Activated naive CD4-positive, alpha-beta T cell treated with anti-CD3 and anti-CD28 coated beads, Interleukin-2, amount 50 U/mL, for 16 hours (primary cell): ENCODE measurements around the gene SLC6A19.
"Not testable (repeated sequence)": the region's sequence is repeated elsewhere in the genome, so short reads cannot be mapped to it uniquely, and the experiment has no call there.

ENCODE experiments used
- DNase-seq: peaks from one replicate; pipeline ENCODE4 v3.0.0-alpha.2; 2020

The SLC6A19 gene

DNA sequence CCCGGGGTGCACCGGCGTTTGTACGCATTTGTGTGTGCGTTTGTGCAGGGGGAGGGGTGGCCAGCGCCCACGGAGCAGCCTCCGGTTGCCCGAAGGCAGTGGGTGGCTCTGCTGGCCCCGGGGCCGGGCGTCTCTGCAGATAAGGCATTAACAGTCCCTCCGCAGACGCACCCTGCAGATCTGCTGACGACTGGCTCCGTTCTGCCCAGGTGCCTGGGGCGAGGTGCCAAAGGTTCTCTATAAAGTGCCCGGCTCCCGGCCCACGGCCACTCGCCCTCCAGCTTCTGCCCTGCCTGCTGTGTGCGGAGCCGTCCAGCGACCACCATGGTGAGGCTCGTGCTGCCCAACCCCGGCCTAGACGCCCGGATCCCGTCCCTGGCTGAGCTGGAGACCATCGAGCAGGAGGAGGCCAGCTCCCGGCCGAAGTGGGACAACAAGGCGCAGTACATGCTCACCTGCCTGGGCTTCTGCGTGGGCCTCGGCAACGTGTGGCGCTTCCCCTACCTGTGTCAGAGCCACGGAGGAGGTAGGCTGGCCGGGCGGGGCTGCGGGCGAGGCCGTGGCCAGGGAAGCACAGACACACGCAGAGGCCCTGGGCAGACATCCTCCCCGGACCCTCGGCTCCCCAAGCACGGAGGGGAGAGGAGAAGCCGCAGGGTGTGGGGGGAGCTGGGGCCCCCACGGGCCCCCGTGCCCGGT lies at the start of gene SLC6A19:
SLC6A19 (plus strand) TSS at position 269 of the 699 bp plus-strand sequence; CDS start at position 325, 56 bp downstream.
- no peak for DNase-seq

DNA sequence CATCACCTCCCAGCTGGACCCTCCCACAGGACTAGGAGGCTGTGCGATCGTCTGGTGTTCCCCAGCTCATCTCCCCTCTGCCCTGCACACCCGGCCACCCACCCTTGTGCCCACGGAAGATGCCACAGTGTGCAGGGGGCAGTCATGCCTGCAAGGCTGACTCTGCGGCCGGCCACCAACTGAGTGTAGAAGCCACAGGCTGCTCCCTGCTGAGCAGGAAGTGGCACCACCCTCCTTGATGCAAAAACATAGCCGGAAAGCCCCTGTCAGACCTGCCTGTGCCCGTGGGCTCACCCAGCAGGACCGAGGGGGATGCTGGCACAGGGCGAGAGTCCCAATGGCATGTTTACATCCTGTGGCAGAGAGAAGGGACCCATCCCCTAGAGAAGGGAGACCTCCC lies 49.2 kb upstream of the SLC6A19 start:
- DNase-seq, result no peak

- DNase-seq, result no peak
Measured at GRCh38 chr5:1152771-1153282, 48.6 kb upstream of the SLC6A19 start.

DNA sequence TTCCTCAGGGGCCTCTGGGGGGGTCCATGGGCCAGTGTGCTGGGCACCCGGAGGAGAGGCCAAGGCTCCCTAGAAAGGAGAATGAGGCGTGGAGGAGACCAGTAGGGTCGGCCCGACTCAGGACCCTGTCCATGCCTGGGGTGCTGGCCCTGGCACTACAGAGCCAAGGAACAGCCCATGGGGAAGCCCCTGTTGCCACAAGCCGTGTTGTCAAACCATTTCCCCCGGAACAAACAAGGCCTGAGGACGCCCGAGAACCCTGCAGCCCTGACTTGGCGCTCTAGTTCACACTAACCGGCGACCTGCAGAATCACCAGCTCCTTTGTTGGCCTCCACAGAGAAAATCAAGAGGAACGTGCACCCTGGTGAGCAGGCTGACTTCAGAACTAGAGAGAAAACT lies 48.0 kb upstream of the SLC6A19 start:
- no peak for DNase-seq

- DNase-seq, result no peak
Measured at GRCh38 chr5:1155191-1156032, 46.0 kb upstream of the SLC6A19 start.

GRCh38 chr5:1156033-1156753 lies 45.2 kb upstream of the SLC6A19 start:
- no peak for DNase-seq

DNA sequence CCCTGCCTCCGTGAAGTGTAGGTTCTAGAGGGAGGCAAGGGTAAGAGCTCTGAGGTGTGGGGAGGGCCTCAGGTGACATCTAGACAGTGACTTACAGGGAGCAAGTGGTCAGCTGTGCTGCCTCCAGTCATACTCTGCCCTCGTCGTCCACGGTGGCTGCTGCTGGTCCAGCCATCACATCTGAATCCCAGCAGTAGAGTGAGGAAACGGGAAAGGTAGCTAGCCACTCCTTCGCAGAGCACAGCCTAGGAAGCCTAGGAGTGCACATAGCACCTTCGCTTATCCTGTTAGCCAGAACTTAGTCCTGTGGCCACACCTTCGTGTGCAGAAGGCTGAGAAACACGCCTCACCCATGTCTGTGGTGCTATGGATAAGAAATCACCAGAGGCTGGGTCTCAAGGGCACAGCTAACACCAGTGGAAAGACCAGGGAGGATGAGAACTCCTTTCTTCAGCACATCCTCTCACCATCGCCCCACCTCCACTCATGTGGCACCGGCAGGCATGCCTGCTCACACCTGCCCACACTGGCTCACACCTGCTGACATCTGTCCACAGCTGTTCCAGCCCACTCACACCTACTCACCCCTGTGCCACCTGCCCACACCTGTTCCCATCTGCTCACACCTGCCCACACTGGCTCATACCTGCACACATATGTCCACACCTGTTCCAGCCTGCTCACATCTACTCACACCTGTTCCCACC lies 44.5 kb upstream of the SLC6A19 start:
- no peak for DNase-seq

DNA sequence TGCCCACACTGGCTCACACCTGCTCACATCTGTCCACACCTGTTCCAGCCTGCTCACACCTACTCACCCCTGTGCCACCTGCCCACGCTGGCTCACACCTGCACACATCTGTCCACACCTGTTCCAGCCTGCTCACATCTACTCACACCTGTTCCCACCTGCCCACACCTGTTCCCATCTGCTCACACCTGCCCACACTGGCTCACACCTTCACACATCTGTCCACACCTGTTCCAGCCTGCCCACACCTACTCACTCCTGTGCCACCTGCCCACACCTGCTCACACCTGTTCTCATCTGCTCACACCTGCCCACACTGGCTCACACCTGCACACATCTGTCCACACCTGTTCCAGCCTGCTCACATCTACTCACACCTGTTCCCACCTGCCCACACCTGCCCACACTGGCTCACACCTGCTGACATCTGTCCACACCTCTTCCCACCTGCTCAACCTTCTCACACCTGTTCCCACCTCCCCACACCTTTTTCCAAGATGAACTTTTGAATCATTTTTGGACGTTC lies 43.9 kb upstream of the SLC6A19 start:
- DNase-seq, result not testable (repeated sequence)

DNA sequence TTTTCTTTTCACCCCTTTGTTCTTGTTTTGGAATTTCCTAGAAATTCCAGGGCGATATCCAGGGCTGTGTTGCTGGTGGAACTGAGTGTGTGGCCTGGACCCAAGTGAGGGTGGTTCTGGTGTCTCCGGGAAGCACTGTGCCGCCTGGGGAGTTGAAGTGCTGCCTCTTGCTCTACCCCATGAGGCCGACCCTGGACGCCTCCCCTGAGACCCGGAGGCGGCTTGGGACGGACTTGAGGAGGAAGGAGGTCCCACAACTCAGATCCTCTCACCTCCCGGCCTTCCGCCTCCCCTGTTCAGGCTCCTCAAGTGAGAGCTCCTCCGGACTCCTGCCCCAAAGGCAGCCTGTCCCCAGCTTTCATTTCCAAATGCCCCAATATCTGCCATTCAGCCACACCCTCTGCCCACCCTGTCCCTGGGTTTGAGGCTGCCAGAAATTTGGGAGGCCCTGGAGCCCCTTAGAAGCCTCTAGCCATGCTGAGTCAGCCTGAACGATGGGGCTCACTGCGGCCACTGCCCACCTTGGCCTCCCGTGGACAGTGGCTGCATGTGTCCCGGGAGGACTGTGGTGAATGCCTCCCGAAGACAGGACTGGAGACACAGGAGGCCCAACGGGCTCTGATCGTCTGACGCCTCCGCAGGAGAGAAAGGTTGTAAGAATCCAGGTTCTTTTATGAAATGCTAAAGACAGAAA lies 42.6 kb upstream of the SLC6A19 start:
- DNase-seq, result no peak

DNA sequence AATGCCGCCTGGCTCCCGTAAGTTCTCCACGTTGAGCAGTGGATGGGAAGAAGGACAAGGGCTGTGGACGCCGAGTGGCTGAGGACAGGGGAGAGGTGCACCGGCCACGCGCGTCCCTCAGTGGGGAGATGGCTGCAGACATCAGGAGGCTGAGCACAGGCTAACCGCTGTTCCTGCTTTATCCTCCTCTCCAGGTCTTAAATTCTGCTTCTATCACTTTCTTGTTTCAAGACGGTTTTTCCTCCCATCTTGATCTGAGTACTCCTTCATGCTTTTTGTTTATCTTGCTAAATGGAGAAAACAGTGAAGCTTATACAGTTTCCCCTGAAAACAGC lies 42.1 kb upstream of the SLC6A19 start:
- DNase-seq, result no peak

DNA sequence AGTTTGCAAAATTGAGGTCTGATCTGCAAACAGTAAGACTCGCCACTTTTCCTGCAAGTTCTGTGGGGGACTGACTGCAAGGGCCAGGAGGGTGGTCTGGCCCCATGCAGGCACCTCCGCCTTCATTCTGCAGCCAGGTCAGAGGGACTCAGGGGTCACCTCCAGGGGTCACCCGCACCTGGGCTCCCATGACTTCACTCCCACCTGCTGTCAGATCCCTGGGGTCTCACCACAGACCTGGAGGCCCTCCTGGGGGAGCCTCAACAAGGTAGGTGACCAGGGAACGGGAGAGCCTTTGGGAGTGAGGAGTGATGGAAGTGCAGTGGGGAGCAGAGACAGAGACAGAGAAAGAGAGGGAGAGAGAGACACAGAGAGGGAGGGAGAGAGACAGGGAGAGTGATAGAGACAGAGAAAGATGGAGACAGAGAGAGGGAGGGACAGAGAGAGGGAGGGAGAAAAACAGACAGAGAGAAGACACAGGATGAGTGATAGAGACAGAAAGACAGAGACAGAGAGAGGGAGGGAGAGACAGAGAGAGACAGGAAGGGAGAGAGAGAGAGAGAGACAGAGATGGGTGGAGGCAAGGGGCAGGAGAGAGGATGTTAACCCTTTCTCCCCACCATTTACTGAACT lies 41.5 kb upstream of the SLC6A19 start:
- no peak for DNase-seq

GRCh38 chr5:1161108-1161832 lies 40.1 kb upstream of the SLC6A19 start:
- no peak for DNase-seq

DNA sequence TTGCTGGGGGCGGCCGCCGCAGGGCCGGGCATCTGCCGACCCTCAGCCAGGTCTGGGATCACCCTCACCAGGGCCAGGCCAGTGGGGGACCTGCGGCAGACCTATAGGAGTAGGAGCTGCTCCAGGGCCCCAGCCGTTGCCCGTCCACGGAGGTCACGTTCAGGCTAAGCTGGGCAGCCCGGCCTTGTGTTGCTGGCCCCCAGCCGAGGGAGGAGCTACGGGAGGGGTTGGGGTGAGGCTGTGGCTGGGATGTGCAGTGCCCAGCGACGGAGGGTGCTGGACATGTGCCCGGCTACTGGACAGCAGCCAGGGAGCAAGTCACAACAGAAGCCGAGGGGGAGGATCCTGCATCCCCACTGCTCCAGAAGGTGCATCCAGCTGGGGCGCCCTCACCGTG lies 39.6 kb upstream of the SLC6A19 start:
- no peak for DNase-seq

GRCh38 chr5:1162276-1162675 lies 39.1 kb upstream of the SLC6A19 start:
- DNase-seq, result no peak

- no peak for DNase-seq
Measured at GRCh38 chr5:1162751-1163150, 38.6 kb upstream of the SLC6A19 start.

GRCh38 chr5:1163366-1163765 lies 38.0 kb upstream of the SLC6A19 start:
- DNase-seq, result no peak

GRCh38 chr5:1163879-1164278 lies 37.5 kb upstream of the SLC6A19 start:
- no peak for DNase-seq

- no peak for DNase-seq
Measured at GRCh38 chr5:1164696-1165630, 36.4 kb upstream of the SLC6A19 start.

GRCh38 chr5:1165864-1166263 lies 35.5 kb upstream of the SLC6A19 start:
- DNase-seq, result no peak

DNA sequence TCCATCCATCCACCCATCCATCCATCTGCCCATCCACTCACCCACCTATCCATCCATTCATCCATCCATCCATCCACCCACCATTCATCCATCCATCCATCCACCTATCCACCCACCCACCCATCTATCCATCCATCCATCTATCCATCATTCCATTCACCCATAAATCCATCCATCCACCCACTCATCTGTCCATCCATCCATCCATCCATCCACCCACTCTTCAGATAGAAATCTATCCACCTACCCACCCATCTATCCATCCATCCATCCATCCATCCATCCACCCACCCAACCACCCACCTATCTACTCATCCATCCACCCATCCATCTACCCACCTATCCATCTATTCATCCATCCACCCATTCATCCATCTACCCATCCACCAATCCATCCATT lies 35.0 kb upstream of the SLC6A19 start:
- DNase-seq, result no peak
